DOHH2 (cell line): ENCODE results near the gene PROK1.

Experiments used
- H3F3A ChIP-seq: fragments of 200-600 bp; sonication (generic), shearing (Covaris generic); 2 replicates; pipeline ENCODE4 v1.6.0; 2016; ENCODE audit warnings: antibody characterized with exemption, mild to moderate bottlenecking; ENCODE audit not compliant: control insufficient read depth, insufficient read depth
- H3K27ac ChIP-seq: fragments of 200-600 bp; sonication (generic); 2 replicates; pipeline ENCODE4 v1.5.1; 2014; ENCODE audit warnings: low read depth, mild to moderate bottlenecking, low read length, moderate library complexity
- H3K27me3 ChIP-seq: fragments of 200-600 bp; sonication (generic); 2 replicates; pipeline ENCODE4 v1.6.1; 2014; ENCODE audit warnings: mild to moderate bottlenecking, low read length, mixed read lengths; ENCODE audit not compliant: control insufficient read depth
- H3K36me3 ChIP-seq: fragments of 200-600 bp; sonication (generic); 2 replicates; pipeline ENCODE4 v1.6.1; 2014; ENCODE audit warnings: mild to moderate bottlenecking, low read length, moderate library complexity, mixed read lengths; ENCODE audit not compliant: control insufficient read depth
- H3K4me1 ChIP-seq: fragments of 200-600 bp; sonication (generic); 2 replicates; pipeline ENCODE4 v1.6.1; 2014; ENCODE audit warnings: mild to moderate bottlenecking, low read length, mixed read lengths; ENCODE audit not compliant: control insufficient read depth
- H3K4me2 ChIP-seq: fragments of 200-600 bp; sonication (generic); 2 replicates; pipeline ENCODE4 v1.6.0; 2014; ENCODE audit warnings: mild to moderate bottlenecking, low read length, moderate library complexity
- H3K4me3 ChIP-seq: fragments of 200-600 bp; sonication (generic); 2 replicates; pipeline ENCODE4 v1.5.1; 2014; ENCODE audit warnings: mild to moderate bottlenecking, low read length, mixed read lengths
- H3K79me2 ChIP-seq: fragments of 200-600 bp; sonication (generic); 2 replicates; pipeline ENCODE4 v1.6.1; 2014; ENCODE audit warnings: mild to moderate bottlenecking, low read length, mixed read lengths; ENCODE audit not compliant: control insufficient read depth
- H3K9me2 ChIP-seq: fragments of 200-600 bp; sonication (generic); replicated peaks from 2 replicates; pipeline ENCODE4 v1.6.1; 2014; ENCODE audit warnings: mild to moderate bottlenecking, low read length, mixed read lengths; ENCODE audit not compliant: control insufficient read depth
- H3K9me3 ChIP-seq: fragments of 200-600 bp; sonication (generic); 2 replicates; pipeline ENCODE4 v1.6.1; 2014; ENCODE audit warnings: antibody characterized with exemption, low read length, mixed read lengths; ENCODE audit not compliant: control insufficient read depth, insufficient read depth
- H4K20me1 ChIP-seq: fragments of 200-600 bp; sonication (generic); 2 replicates; pipeline ENCODE4 v1.6.0; 2014; ENCODE audit warnings: low read depth, mild to moderate bottlenecking, antibody characterized with exemption, low read length, moderate library complexity; ENCODE audit not compliant: control insufficient read depth, insufficient read depth
- EZH2phosphoT487 ChIP-seq: fragments of 200-600 bp; sonication (generic); IDR thresholded peaks from 2 replicates; pipeline ENCODE4 v1.6.1; 2017; ENCODE audit warnings: borderline replicate concordance, mild to moderate bottlenecking, antibody characterized with exemption, low read length, moderate library complexity, mixed read lengths
- TF ChIP-seq, protein P1 (sequence below): fragments of 200-600 bp; sonication (generic); IDR thresholded peaks from one replicate; pipeline ENCODE4 v1.5.1; 2014; ENCODE audit warnings: antibody characterized with exemption, mild to moderate bottlenecking, low read depth, low read length; ENCODE audit not compliant: poor library complexity, severe bottlenecking

The PROK1 gene

DNA sequence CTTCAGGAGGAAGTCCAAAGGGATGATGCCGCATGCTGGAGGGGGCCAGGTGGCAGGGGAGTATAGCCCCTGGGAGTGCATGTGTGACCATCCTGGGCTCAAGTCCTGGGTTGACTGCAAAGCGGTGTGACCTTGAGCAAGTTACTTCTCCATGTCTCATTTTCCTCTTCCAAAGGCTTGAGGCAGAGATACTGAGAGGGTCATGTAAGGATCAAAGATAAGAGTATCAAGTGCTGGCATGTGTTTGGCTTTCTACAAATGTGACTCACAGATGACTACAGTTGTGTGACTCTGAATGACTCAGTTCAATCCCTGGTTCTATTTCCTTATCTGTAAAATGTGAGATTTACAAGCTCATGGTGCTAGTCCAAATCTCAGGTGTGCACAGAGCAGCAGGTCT is 26.1 kb downstream of the PROK1 start:
- Histone ChIP-seq H3K27me3 (peaks cover 5% of the 10 kb centered on the region; the same call in 1 of the 2 replicates), H4K20me1 (no peaks in the 10 kb centered on the region), H3K36me3 (no peaks in the 10 kb centered on the region), H3F3A (no peaks in the 10 kb centered on the region), H3K79me2 (no peaks in the 10 kb centered on the region), H3K9me2 (no peaks in the 10 kb centered on the region), H3K27ac (no peak overlapping the region), H3K4me3 (no peak overlapping the region), H3K9me3 (no peaks in the 10 kb centered on the region), H3K4me1 (no peaks in the 10 kb centered on the region), H3K4me2 (no peak overlapping the region)
- TF ChIP-seq, protein P1, sequence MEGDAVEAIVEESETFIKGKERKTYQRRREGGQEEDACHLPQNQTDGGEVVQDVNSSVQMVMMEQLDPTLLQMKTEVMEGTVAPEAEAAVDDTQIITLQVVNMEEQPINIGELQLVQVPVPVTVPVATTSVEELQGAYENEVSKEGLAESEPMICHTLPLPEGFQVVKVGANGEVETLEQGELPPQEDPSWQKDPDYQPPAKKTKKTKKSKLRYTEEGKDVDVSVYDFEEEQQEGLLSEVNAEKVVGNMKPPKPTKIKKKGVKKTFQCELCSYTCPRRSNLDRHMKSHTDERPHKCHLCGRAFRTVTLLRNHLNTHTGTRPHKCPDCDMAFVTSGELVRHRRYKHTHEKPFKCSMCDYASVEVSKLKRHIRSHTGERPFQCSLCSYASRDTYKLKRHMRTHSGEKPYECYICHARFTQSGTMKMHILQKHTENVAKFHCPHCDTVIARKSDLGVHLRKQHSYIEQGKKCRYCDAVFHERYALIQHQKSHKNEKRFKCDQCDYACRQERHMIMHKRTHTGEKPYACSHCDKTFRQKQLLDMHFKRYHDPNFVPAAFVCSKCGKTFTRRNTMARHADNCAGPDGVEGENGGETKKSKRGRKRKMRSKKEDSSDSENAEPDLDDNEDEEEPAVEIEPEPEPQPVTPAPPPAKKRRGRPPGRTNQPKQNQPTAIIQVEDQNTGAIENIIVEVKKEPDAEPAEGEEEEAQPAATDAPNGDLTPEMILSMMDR, result no peak
- no peak for TF ChIP-seq EZH2phosphoT487

DNA sequence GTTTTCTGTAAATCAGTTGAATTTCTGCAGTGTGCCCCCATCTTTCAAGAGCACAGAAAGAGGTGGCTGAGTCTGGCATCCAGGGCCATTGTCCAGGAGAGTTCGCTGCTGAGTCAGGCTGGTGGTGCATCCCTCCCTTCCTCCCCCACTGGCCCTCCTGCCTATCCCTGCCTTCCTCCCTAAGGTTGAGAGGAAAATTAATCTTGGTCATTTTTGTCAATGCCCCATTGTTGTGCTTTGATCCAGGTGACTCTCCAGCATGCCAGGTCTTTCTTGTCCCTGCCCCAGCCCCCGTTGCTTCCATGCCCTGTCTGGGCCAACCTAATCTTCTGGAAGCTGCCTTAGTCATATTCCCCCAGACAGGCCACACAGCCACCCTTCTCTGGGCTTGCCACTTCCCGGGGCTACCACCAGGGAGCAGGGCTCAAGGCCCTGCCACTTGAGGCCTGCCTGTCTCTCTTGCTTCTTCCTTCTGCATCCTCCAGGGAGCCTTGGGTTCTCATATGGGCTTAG is 26.6 kb downstream of the PROK1 start:
- Histone ChIP-seq H3K4me1 (no peaks in the 10 kb centered on the region), H3K9me3 (no peaks in the 10 kb centered on the region), H3K27ac (no peak overlapping the region), H3K4me3 (no peak overlapping the region), H3K27me3 (peaks cover 5% of the 10 kb centered on the region; the same call in 1 of the 2 replicates), H3F3A (no peaks in the 10 kb centered on the region), H4K20me1 (no peaks in the 10 kb centered on the region), H3K4me2 (no peak overlapping the region), H3K9me2 (no peaks in the 10 kb centered on the region), H3K36me3 (no peaks in the 10 kb centered on the region), H3K79me2 (no peaks in the 10 kb centered on the region)
- TF ChIP-seq EZH2phosphoT487, result no peak
- TF ChIP-seq, protein P1, result peak; percentile 10

DNA sequence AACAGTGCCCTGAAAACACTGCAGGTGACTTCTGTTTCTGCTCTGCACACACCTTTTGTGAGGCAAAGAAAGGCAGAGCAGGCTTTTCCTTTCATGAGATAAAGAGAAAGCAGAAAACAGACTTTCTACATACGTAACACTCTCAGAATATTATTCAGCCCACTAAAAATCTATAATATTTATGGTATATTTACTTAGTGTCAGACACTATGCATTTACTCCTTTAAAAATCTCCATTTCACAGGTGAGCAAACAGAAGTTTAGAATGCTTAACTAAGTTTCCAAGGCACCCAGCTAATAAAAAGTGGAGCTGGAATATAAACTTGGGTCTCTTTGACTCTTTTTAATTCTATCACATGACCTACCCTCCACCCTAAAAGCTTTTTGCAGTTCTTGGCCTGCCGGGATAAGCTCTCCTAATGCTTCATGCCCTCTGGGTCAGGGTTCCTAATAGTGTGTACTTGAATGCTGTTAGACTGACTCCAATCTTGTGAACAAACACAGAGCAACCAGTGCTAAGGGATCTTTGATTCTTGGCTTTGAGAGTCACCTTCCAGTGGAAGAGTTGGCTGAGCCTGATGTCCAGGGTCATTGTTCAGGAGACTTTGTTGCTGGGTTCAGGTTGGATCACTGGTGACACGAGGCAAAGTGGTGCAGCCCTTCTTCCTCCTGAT is 27.2 kb downstream of the PROK1 start:
- Histone ChIP-seq H3K9me2 (no peaks in the 10 kb centered on the region), H3K4me1 (no peaks in the 10 kb centered on the region), H3K79me2 (no peaks in the 10 kb centered on the region), H3K36me3 (no peaks in the 10 kb centered on the region), H3K4me3 (no peak overlapping the region), H3K4me2 (no peak overlapping the region), H3K27ac (no peak overlapping the region), H3K9me3 (no peaks in the 10 kb centered on the region), H4K20me1 (no peaks in the 10 kb centered on the region), H3K27me3 (peaks cover 3% of the 10 kb centered on the region; the same call in 1 of the 2 replicates), H3F3A (no peaks in the 10 kb centered on the region)
- TF ChIP-seq EZH2phosphoT487, result no peak
- TF ChIP-seq, protein P1, result no peak
